Epidermal melanocyte (primary cell): ENCODE data around the gene ZNF618.
A peak's percentile ranks its signal among the peaks of the same experiment; 100 is the strongest.

ENCODE experiments used
- DNase-seq: peaks from one replicate; pipeline ENCODE4 v3.0.0; 2011; ENCODE audit warnings: low spot score; ENCODE audit not compliant: insufficient read length

Gene ZNF618

DNA sequence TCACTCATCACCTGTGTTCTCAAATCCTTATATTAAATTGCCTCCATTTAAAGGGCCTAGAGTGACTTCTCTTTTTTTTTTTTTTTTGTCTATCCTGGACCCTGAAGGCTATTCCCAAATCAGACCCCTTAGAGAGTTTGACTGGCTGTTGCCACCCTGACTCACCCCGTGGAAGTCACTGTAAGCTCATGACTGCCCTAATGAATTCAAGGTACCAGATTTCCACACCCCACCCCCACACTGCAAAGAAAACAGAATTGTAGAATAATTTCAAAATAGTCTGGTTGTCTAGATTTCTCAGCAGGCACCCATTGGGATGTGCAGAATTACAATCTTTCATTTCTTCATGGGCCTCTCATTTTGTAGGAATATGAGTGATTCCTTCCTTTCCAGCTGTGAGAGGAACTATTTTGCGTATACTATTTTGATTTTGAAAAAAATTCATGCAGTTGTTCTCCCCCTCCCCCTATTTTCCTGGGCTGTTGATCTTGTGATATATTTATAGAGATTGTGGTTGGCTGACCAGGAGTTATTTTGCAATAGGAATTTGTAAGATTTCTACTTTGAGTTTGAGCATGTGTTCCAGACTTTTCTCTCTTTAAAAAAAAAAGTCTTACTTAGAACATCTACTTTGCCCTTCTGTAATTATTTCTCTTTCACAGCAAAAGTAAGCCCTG, 79.1 kb downstream of the ZNF618 start:
- peak; percentile 41 for DNase-seq

DNA sequence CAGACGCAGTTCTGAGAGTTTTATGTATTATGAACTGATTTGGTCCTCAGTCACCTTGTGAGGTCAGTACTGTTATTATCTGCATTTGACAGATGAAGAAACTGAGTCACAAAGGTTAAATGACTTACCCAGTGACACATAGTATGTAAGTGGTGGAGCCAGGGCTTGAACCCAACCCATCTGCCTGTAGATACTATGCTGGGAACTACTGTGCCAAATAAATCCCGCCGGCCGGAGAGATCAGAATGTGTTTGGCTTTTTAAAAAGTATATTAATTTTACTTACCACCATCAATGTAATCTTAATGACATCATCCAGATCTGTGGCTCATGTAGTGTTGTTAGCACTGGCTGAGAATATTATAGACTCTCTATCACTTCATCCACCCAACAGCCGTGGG, 80.8 kb downstream of the ZNF618 start:
- DNase-seq, result no peak

DNA sequence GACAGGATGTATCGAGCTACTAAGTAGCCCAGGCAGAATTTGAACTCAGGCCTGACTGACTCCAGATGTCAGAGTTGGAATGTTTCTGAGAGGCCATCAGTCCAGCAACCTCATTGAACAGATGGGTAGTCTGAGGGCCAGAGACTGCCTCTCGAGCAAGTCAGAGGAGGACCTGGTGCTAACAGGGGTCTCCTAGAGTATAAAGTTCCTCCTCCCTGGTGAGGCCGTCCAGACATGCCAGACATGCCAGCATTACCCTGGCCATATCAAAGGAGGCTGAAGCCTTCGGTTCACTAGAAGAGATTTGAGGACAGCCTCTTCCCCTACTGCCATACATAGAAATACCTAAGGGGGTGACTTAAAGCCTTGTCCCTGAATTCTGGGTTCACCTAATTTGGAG, 81.2 kb downstream of the ZNF618 start:
- DNase-seq, result no peak

DNA sequence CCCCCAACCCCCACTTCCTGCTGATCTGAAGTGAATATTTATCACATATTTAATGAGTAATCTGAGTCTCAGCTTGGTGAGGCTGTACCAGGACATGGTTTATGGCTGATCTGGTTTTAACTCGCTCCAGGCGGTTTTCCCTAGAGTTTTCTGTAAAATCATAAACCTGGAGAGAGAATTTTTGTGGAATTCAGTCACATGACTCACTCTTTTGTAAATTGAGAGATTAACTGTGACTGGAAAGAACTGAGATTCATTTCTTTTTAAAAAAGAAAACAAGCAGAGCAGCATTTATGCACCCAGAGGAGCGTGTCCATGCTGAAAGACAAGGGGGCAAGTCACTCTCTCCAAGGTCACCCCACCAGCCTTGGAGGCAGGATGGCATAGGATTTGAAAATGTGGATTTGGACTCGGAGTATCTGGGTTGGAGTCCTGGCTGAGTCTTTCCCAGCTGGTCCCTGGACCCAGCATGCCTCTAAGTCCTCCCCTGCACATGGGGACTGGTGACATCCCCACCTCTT, 81.8 kb downstream of the ZNF618 start:
- peak; percentile 70 for DNase-seq

DNA sequence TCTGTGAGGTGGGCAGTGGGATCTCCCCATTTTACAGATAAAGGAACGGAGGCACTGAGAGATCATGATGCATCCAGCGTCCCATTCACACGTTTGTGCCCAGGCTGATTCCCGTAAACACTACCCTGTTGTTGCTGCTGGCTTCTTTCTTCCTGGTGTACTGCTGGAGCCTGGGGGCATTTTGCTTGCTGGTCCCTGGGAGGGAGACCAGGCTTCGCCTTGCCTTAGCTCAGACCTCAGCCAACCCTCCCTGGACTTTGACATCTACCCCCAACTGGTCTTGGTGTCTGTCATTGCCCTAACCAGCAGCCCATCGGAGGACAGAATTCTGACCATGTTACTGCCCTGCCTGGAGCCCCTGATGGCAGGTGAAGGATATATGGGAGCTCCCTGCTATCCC, 82.4 kb downstream of the ZNF618 start:
- no peak for DNase-seq

DNA sequence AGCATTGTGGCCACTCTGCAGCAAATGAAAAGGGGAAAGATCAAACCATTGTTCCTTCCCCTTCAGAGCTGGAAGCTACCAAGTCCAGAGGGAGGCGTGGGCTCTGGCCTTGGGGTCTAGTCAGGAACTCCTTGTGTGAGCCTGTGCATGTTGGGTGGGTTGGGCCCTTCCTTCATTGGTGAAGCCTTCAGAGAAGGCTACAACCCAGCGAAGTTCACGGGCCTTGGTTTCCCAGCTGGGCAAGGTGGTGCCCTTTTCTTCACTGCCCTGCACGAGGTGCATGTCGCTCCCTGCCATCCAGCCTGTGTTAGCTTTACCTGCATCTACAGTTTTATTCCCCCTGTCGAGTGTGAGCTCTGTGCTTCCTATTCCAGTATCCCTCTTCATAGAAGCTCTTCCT, 84.7 kb downstream of the ZNF618 start:
- DNase-seq, result no peak

DNA sequence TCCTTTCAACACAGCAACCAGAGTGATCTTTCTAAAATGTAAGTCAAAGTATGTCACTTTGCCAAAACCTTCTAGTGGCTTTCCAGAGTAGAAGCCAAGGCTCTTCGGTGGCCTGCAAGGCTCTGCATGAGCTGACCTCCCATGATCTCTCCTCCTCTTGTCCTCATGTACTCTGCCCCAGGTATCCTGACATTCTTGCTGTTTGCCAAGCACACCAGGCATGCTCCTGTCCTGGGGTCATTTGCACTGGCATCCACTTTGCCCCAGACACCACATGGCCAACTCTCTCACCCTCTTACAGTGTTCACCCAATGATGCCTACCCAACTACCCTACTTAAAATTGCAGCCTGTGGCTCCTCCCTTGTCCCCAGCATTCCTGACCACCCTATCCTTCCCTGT, 86.3 kb downstream of the ZNF618 start:
- no peak for DNase-seq

DNA sequence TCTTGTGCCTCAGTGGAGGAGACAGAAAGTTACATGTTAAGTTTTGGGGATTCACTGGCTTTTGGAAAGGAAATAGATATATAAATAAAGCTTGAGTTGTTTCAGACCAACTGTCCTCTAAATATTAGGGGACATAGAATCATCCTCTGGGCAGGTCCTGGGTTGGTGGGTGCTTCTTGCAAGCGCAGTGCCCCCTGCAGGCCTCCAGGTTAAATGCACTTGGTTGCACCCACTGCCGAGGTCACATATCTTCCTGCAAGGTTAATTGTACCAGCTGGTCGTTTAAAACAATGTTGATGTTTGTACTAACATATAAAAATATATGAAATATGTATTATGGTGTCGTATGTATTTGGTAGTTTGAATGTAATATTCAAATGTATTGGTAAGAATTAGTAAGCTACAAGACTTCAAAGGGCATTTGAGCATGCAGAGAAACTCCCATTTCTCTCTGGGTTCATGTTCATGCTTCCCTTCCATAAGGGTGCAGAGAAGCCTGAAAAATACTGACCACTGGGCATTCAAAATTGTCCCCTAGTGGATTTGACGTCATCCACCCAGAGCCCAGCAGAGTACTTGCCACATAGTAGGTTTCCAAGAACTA, 87.0 kb downstream of the ZNF618 start:
- DNase-seq, result no peak

DNA sequence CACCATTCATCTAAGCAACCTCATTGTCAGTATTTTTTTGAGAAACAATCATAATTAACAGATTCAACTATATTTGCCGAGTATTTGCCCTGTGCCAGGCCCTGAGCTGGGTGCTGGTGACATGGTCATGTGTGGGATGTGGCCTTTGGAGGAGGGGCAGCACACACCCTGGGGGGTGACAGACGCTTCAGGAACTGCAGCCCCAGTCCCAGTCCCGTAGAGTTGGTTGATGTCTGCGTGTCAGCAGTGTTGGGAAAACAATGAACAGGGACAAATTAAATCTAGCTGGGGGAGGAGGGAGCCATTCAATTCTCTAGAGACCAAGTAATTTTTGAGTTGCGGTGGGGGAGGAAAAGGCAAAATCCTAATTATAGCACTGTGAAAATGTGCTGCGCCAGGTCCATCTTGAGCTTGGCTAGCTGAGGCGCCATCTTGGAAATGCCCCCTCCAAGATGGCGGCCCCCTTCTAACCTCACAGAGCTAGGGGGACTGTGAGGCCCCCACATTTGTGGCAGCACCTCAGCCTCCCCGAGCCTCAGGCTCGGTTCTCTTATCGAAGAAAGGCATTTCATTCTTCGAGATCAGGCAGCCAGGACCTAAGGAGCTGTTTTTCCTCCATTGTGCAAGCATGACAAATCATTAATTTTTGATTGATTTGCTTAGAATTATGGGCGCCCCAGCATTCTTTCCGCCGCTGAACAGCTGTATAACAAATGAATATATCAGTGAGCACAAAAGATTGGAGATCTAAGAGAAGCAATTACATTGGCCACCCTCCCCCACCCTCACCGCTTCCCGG, 87.8 kb downstream of the ZNF618 start:
- DNase-seq, result no peak

DNA sequence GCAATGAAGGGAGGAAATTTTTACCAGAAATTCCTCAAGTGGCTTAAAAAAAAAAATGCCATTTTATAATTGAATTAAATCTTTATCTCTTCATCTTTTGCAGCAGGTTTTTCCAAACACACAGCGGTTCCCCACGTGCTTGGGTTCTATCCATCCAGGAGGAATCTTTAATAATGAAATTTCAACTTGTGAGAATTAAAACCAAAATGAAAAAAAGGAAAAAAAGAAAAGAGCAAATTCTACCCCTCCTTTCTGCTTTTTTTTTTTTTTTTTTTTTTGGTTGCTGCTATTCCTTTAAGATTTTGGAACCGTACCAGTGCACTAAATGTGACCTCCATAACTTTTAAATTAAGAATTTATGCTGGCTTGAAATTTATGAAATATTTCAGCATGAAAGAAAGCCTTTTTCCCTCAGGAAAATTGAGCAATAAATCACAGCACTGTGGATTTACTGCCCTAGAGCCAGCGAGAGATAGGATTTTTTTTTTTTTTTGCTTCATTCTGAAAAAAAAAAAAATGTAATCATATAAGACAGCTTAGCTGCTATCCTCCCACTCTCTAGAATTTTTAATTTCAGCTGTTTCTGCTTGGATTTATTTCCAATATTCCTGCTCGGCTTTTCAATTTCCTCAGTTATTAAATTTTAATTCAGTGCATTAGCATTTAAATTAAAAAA, 88.5 kb downstream of the ZNF618 start:
- DNase-seq, result no peak

DNA sequence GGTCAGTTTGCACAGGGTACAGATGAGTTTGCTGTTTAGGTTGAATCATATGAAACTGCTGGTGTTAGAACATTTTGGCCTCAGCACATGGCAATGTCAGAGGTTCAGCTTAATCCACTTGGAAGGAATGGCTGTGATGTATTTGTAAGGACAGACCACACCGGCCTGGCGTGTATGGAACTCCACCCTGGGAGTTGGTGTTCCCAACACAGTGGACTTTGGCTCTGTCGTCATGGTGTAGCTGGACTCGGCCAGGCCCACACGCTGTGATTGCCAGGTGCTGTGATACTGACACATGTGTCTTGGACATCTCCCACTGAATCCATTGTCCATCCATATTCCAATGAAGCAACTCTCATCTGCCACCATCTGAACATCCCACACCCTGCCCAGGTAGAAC, 90.3 kb downstream of the ZNF618 start:
- DNase-seq, result no peak

DNA sequence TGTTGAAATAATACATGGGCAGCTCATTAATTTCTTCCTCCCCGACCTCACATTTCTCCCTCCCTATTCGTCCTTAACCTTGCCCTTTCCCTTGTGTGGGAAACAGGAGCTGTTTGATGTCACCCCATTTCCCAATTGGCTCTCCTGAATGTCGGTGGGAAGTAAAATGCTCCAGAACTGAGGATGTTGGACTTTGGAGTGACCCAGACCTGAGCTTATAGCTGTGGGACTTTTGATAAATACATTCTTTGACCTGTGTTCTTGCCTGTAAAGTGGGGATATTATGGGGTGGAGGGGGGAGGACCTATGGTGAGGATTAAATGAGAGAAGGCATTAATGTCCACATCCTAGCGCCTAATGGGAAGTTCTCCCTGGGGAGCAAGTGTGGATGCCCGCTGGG, 91.3 kb downstream of the ZNF618 start:
- DNase-seq, result no peak

DNA sequence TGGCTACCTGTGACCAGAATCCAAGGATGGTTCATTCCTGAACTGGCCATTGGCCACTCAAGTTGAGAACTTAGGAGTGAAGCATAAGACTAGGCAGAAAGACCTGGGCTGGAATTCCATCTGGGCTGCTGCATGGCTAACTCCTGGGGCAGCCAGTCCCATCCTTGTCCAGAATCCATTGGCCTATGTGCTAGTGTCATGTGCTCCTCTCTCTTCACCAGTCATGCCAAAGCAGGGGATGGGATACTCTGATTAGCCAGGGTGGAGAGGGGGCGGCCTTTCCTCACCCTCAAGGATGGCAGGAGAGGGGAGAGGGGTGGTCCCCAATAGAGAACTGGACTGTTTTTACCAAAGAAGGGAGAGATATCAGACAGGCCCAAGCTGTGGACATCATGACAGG, 93.2 kb downstream of the ZNF618 start:
- no peak for DNase-seq

DNA sequence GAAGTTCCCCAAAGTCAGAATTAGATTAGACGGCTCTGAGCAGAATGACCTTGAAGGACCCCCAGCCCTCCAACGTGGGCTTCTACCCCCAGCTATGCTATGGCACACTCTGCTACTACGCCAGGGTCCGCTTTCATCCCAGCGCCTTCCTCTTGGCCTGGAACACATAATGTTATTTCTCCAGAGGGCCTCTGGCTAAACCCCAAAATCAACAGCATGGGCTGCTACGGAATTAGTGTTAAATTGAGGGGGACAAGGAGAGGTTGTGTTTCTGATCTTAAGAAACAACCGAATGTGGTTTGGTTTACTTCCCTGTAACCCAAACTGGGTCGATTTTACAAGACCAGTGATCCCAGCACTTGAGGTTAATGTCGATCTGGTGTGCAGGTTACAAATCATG, 97.1 kb downstream of the ZNF618 start:
- no peak for DNase-seq

DNA sequence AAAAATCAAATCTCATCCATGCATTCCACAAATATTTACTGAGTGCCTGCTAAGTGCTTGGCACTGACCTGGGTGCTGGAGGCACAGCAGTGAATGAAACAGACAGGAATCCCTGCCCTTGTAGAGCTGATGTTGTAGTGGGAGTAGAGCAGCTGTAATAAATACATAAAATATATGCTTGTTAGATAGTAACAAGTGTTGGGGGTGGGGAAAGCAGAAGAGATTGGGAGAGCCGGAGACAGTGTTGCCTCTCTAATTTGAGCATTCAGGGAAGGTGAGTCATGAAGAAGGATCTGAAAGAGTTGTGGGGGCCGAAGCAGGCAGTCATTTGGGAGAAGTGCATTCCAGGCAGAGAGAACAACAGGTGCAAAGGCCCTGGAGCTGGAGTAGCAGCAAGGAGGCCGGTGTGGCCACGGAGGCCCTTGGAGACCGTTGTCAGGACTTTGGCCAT, 97.9 kb downstream of the ZNF618 start:
- no peak for DNase-seq

DNA sequence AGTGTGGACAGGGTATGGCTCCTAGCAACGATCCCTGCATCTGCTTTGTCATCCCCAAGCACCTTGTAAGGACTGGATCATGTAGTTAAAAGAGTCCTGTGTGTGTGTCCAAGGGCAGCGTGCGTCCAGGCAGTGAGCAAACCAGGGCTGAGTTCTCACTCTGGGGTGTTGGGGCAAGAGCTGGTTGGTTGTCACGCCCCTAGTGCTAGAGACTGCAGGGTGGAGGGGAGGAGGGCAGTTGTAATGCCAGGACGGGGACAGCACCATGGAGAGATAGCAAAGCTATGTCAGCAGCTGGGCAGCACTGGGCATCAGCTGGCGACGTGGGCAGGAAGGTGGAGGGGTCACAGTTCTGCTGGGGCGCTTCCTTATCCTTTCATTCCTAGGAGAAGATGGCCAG, 100.8 kb downstream of the ZNF618 start:
- DNase-seq, result no peak

DNA sequence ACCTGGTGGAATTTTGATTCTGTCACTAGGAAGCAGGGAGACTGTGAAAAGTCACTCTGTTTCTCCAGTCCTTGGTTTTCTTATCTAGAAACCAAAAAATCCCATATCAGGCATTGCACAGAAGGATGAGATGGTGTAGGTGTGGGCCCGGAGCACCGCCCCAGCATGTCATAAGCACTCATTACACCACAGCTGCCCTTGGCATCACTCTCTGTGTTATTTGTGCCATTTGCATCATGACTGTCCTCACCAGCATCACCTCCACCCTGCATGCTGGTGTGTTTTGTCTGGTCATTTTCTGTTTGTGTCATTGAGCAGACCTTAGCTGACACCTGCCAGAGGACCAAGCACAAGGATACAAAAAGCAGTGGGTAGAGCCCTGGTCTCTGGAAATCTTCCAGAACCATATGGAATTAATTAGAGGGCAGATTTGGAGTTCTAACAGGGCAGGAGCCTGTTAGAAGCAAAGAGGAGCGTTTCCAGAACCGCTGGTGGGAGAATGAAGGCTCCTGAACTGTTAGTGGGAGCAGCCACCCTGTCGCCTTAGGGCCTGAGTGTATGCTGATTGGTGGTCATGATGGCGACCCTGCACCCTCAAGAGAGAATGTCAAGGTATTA, 102.7 kb downstream of the ZNF618 start:
- no peak for DNase-seq

DNA sequence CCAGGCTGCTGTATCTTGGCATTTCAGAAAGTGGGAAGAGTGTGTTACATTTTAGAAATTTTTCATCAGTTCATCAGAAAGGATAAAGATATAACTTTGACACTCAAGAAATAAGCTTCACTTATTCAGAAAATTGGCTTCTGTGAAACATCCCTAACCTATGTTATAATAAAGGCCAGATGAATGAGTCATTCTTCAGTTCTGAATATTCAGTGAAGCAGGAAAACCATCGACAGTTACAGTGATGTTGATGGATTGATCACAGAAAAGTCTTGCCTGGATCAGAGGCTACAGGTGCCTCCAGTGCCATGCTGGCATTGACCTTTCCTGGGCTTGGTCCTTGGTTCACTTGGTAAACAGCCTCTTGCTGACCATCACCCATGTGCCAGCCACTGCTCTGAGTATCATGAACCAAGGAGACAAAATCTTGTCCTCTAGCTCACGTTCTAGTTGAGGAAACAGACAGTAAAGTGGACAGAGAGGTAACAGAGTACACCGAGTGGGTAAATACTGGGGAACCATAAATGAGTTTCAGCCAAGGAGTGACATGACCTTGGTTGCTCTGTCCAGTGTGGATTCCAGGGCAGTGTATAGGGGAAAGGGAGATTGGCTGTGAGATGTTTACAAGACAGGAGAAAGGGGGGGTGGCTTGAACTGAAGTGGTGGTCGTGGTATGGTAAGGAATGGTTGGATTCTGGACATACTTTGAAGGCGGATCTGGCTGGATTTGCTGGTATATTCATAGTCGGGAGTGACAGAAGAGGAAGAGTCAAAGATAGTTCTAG, 103.4 kb downstream of the ZNF618 start:
- DNase-seq, result no peak

DNA sequence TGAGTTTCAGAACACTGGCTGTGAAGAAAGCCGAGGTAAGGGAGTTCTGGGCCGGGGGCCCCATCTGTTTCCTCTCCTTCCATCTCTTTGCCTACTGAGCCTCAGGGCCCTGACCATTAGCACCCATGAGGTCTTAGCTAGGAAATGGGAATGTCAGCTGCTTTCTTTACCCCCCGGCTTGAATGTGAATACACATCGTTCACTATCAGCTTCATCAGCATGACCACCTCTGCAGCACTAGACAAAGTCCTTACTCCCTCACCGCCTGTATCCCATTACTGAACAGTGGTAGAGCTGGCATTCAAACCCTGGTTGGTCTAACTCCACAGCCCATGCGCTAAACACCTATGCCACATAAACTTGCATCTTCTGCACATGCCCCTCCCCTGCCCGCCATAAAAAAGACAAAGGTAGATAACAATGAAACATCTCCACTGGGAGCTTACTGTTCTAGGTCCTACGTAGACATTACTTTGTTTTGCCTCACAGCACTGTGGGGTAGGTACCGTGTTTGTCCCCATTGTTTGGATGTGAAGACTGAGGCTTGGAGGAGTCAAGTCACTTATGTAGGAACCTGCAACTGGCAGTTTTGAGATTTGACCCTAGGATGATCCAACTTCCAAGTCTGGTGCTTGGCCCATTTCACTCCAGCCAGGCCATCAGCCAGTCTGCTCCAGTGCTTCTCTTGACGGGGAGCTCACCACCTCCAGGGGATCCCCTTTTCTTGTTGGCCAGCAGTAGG, 108.7 kb downstream of the ZNF618 start:
- DNase-seq, result no peak
